GM12878 (cell line): ENCODE data around the gene TTLL11. TPM values are rescaled to one million over a fixed set of nuclear protein-coding genes. Genes with fewer than 3 reads are reported as not detected.

ENCODE experiments used
- ATAC-seq: fragments of 200-7000 bp; cut with Tn5 transposase; 3 replicates; pipeline ENCODE4 v1.9.1; 2020; ENCODE audit warnings: mild to moderate bottlenecking, moderate library complexity
- BruUV-seq: library from RNA; stranded (reverse); fragments of 400-500 nt; replicated peaks from 2 replicates; lab custom pipeline; 2021; lab: Mats Ljungman, UMichigan
- CTCF ChIA-PET: fragments of 300-600 bp; sonication (Branson Sonifier 250); formaldehyde crosslinking; extraction: SDS; loops from one replicate; lab custom pipeline; 2021; ENCODE audit warnings: inconsistent platforms; lab: Yijun Ruan, JAX
- POLR2A ChIA-PET: fragments of 350-600 bp; formaldehyde crosslinking; extraction: SDS; loops from one replicate; lab custom pipeline; 2021; ENCODE audit warnings: inconsistent platforms; lab: Charles Lee
- RAD21 ChIA-PET: fragments of 300-600 bp; sonication (Branson Sonifier 250); formaldehyde crosslinking; loops from one replicate; lab custom pipeline; 2023; ENCODE audit warnings: antibody characterized with exemption; ENCODE audit not compliant: unreplicated experiment; lab: Charles Lee
- SMC1A ChIA-PET: fragments of 300-600 bp; sonication (Branson Sonifier 250); formaldehyde crosslinking; loops from one replicate; lab custom pipeline; 2023; ENCODE audit not compliant: unreplicated experiment, uncharacterized antibody; lab: Charles Lee
- DNase-seq: peaks from one replicate; pipeline ENCODE4 v3.0.0-alpha.2; 2011; ENCODE audit warnings: low read depth, low spot score
- FAIRE-seq: peaks from 3 replicates; lab custom pipeline; 2011; peaks lifted over from hg19 to GRCh38; lab: Jason Lieb, UNC
- H2AFZ ChIP-seq: 2 replicates; pipeline ENCODE4 v1.6.0; 2011; ENCODE audit warnings: low read depth, low read length, control low read depth; ENCODE audit not compliant: control insufficient read depth
- H3K27ac ChIP-seq: 2 replicates; pipeline ENCODE4 v1.5.1; 2011; ENCODE audit warnings: control low read depth; ENCODE audit not compliant: control insufficient read depth, insufficient read depth
- H3K27me3 ChIP-seq, 2 experiments: replicated peaks in 1 of 2; 2 replicates each; pipeline versions ENCODE4 v1.6.0 to v1.6.1; 2011; ENCODE audit warnings: low read length in 1 of 2; ENCODE audit not compliant: control insufficient read depth in 2 of 2, insufficient read depth in 2 of 2
- H3K36me3 ChIP-seq, 2 experiments: 2 replicates each; pipeline ENCODE4 v1.5.1; 2011; ENCODE audit warnings: low read length in 1 of 2; ENCODE audit not compliant: control insufficient read depth in 2 of 2, insufficient read depth in 2 of 2
- H3K4me1 ChIP-seq: 2 replicates; pipeline ENCODE4 v1.6.1; 2011; ENCODE audit warnings: mild to moderate bottlenecking, low read length, moderate library complexity, mixed read lengths; ENCODE audit not compliant: control insufficient read depth, insufficient read depth
- H3K4me2 ChIP-seq: 2 replicates; pipeline ENCODE4 v1.6.0; 2011; ENCODE audit warnings: control low read depth; ENCODE audit not compliant: control insufficient read depth, insufficient read depth
- H3K4me3 ChIP-seq: fragments of 200-600 bp; sonication (generic); 2 replicates; pipeline ENCODE4 v1.5.1; 2016
- H3K79me2 ChIP-seq: 2 replicates; pipeline ENCODE4 v1.6.0; 2011; ENCODE audit warnings: low read length; ENCODE audit not compliant: control insufficient read depth, insufficient read depth
- H3K9ac ChIP-seq: 2 replicates; pipeline ENCODE4 v1.8.0; 2011; ENCODE audit warnings: low read length, control low read depth, mixed read lengths; ENCODE audit not compliant: control insufficient read depth, insufficient read depth
- H3K9me3 ChIP-seq: replicated peaks from 3 replicates; pipeline ENCODE4 v1.5.1; 2011; ENCODE audit warnings: mild to moderate bottlenecking, low read length; ENCODE audit not compliant: control insufficient read depth, insufficient read depth
- H4K20me1 ChIP-seq: 2 replicates; pipeline ENCODE4 v1.6.0; 2011; ENCODE audit not compliant: control insufficient read depth, insufficient read depth
- BRCA1 ChIP-seq: IDR thresholded peaks from 2 replicates; pipeline ENCODE4 v1.6.1; 2011; ENCODE audit warnings: low read depth, low read length, improper control_type of control experiment
- CHD2 ChIP-seq: IDR thresholded peaks from 2 replicates; pipeline ENCODE4 v1.6.1; 2011; ENCODE audit warnings: low read depth, low read length, improper control_type of control experiment, borderline replicate concordance
- CREB1 ChIP-seq: IDR thresholded peaks from 2 replicates; pipeline ENCODE4 v1.6.1; 2012; ENCODE audit warnings: low read depth, mild to moderate bottlenecking, inconsistent platforms
- EGR1 ChIP-seq, 2 experiments: IDR thresholded peaks; 1 replicate in 1 of 2; 2 replicates in 1 of 2; pipeline ENCODE4 v1.6.1; 2011 to 2012; ENCODE audit warnings: low read depth in 2 of 2, low read length in 2 of 2, borderline replicate concordance in 1 of 2, mild to moderate bottlenecking in 1 of 2, moderate library complexity in 1 of 2
- EP300 ChIP-seq, 2 experiments: fragments of 150-350 bp in 1 of 2; IDR thresholded peaks; 2 replicates each; pipeline ENCODE4 v1.6.1; 2011 to 2012; ENCODE audit warnings: low read depth in 2 of 2, low read length in 2 of 2, borderline replicate concordance in 1 of 2, improper control_type of control experiment in 1 of 2, inconsistent platforms in 1 of 2; ENCODE audit not compliant: control insufficient read depth in 1 of 2
- KDM1A ChIP-seq: fragments of 200-600 bp; sonication (generic); IDR thresholded peaks from 2 replicates; pipeline ENCODE4 v1.6.1; 2016; ENCODE audit warnings: borderline replicate concordance
- RCOR1 ChIP-seq: conservative IDR thresholded peaks from 2 replicates; pipeline ENCODE4 v1.6.1; 2012; ENCODE audit warnings: low read depth, low read length, improper control_type of control experiment
- RELA ChIP-seq: fragments of 450-650 bp; IDR thresholded peaks from 2 replicates; pipeline ENCODE4 v1.8.0; 2014; ENCODE audit warnings: borderline replicate concordance; ENCODE audit not compliant: partially characterized antibody
- ZNF217 ChIP-seq: fragments of 450-650 bp; IDR thresholded peaks from 2 replicates; pipeline ENCODE4 v1.6.1; 2017; ENCODE audit warnings: antibody characterized with exemption, mild to moderate bottlenecking
- ZNF274 ChIP-seq: IDR thresholded peaks from one replicate; pipeline ENCODE4 v1.8.0; 2011; ENCODE audit not compliant: insufficient read length, insufficient read depth
- ZNF622 ChIP-seq: fragments of 450-650 bp; IDR thresholded peaks from 2 replicates; pipeline ENCODE4 v1.6.1; 2017; ENCODE audit warnings: mild to moderate bottlenecking, inconsistent platforms
- WGBS: methylation state at CpG from one replicate; pipeline ENCODE4 v1.1.6; 2016; ENCODE audit warnings: low lambda C conversion rate; ENCODE audit not compliant: insufficient replicate concordance, insufficient coverage; ENCODE audit errors: missing lambda C conversion rate; 5-methylcytosine and 5-hydroxymethylcytosine counted together
- in situ Hi-C: fragments of 300-500 bp; cut with MboI; formaldehyde crosslinking; loops from 9 replicates; pipeline ENCODE4 v1.14.3; 2018; ENCODE audit warnings: mixed read lengths
- intact Hi-C: fragments of 100-400 bp; cut with micrococcal nuclease; formaldehyde crosslinking; loops from one replicate; pipeline ENCODE4 v1.14.2; 2022; ENCODE audit not compliant: unreplicated experiment
- polyA plus RNA-seq, 11 experiments: library from polyadenylated mRNA; depleted of rRNA in 4 of 11; unstranded in 6 of 11; stranded (reverse) in 5 of 11; fragments of >200 nt; fragmentation: Nextera tagmentation in 4 of 11; fragmentation: Illumina TruSeq in 1 of 11; extraction: Ambion mirVana in 4 of 11; extraction: Trizol in 1 of 11; gene quantifications; 1 replicate in 1 of 11; 2 replicates in 10 of 11; pipeline versions ENCODE4 v1.2.1 to v1.2.3, GENCODE V29; 2011 to 2016; ENCODE audit warnings: inconsistent platforms in 2 of 11, missing spikeins in 2 of 11, low read depth in 1 of 11
- total RNA-seq, 4 experiments: library from RNA; depleted of rRNA in 3 of 4; stranded (reverse); fragments of >200 nt in 3 of 4; fragmentation: Illumina TruSeq in 1 of 4; extraction: Trizol in 1 of 4; gene quantifications; 2 replicates each; pipeline versions ENCODE4 v1.2.1 to v1.2.3, GENCODE V29; 2013 to 2021
- TF ChIP-seq, protein P1 (sequence below): fragments of 150-350 bp; IDR thresholded peaks from 2 replicates; pipeline ENCODE4 v1.6.1; 2014; ENCODE audit warnings: mild to moderate bottlenecking, low read depth, low read length
- TF ChIP-seq, protein P2 (sequence below): IDR thresholded peaks from 2 replicates; pipeline ENCODE4 v1.6.1; 2012; ENCODE audit warnings: low read depth, low read length, improper control_type of control experiment

TTLL11 gene
- total and polyA plus RNA-seq, 10 of the 15 experiments (the other 5 are each of a cell fraction or from before 2014, with no cell fraction given), result 1.2 to 3.7 (median 2.9) TPM

DNA sequence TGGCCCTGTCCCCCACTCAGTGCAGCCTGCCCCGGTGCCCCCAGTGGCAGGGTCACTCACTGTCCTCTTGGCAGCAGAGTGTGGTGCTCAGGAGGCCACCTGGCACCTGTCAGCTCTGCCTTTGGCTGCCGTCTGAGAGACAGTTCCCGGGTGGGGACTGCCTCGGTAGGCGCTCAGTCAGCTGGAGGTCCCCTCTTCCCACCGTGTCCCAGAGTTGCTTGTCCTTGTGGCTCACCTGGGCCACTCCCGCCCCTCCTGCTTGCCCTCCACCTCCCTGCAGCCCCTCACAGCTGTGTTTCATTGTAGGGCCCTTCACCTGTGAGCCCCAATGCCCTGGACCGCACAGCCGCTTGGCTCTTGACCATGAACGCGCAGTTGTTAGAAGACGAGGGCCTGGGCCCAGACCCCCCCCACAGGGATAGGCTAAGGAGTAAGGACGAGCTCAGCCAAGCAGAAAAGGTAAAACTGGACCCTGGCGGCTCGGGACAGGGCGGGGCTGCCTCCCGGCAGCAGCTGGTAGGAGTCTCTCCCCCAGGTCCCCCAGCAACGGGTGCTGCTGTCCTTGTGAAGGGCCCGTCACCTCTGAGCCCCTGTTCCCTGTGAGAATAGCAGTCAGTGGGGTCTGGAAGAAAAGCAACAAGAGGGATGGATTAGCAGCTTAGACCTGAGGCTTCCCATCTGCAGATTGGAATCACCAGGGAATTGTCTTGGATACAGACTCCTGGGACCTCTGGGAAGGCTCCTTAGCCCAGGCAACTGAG lies 319.0 kb downstream of the TTLL11 start:
- intact Hi-C loops, result no loop called here
- ChIA-PET RAD21 (no interaction called here), CTCF (no interaction called here), SMC1A (interaction anchor here (0.8 kb wide), 1 partner anchor 93 kb away, joined by 3 read pairs; no protein-coding TSS in a partner anchor), POLR2A (no interaction called here)
- no peak overlapping the region for H3K4me3 ChIP-seq
- no peaks in the 10 kb centered on the region for H3K9me3 ChIP-seq
- DNase-seq, result no peak
- 43% methylated on average over 19 of the region's 19 CpGs for WGBS
- H3K27ac ChIP-seq, result no peak overlapping the region
- ATAC-seq, result no peak
- H3K4me2 ChIP-seq, result no peak overlapping the region
- H2AFZ ChIP-seq, result no peak overlapping the region
- TF ChIP-seq, protein P1, sequence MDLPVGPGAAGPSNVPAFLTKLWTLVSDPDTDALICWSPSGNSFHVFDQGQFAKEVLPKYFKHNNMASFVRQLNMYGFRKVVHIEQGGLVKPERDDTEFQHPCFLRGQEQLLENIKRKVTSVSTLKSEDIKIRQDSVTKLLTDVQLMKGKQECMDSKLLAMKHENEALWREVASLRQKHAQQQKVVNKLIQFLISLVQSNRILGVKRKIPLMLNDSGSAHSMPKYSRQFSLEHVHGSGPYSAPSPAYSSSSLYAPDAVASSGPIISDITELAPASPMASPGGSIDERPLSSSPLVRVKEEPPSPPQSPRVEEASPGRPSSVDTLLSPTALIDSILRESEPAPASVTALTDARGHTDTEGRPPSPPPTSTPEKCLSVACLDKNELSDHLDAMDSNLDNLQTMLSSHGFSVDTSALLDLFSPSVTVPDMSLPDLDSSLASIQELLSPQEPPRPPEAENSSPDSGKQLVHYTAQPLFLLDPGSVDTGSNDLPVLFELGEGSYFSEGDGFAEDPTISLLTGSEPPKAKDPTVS, result no peak
- no peak for TF ChIP-seq ZNF217
- no peak for TF ChIP-seq RELA
- H3K79me2 ChIP-seq, result no peaks in the 10 kb centered on the region
- H3K4me1 ChIP-seq, result no peaks in the 10 kb centered on the region
- in situ Hi-C loops, result no loop called here
- H4K20me1 ChIP-seq, result no peaks in the 10 kb centered on the region
- H3K36me3 ChIP-seq, result no peaks in the 10 kb centered on the region
- peaks cover 0 to 2% of the 10 kb centered on the region in 2 experiments; a peak in 1 of 4 replicates for H3K27me3 ChIP-seq
- FAIRE-seq, result no peak
- H3K9ac ChIP-seq, result no peak overlapping the region
- BruUV-seq, result no TSS peak

DNA sequence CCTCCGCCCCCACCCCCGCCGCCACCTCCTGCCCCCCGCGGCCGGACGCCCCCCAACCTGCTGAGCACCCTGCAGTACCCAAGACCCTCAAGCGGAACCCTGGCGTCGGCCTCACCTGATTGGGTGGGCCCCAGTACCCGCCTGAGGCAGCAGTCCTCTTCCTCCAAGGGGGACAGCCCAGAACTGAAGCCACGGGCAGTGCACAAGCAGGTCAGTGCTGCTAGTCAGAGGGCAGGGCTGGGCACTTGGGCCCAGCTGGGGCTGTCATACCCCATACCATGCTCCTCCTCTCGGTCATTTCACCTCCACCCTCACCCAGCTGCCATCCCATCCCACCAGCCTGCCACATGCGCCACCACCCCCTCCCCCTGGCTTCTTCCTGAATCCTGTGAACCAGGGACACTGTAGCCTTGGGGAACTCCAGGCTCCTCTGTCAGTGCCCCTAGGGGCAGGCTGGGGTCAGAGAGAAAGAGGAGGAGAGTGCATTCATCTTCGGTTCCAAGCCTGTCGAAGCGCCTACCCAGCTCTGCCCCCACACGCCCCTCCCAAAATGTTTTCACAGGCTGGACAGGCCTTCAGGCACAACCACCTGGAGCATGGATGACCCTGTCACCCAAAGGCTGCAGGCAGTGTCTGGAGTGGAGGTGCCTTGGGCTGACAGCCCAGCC lies 319.7 kb downstream of the TTLL11 start:
- peaks cover 0 to 2% of the 10 kb centered on the region in 2 experiments; a peak in 1 of 4 replicates for H3K27me3 ChIP-seq
- H3K79me2 ChIP-seq, result no peaks in the 10 kb centered on the region
- POLR2A ChIA-PET, result no interaction called here
- in situ Hi-C loops (no loop called here), intact Hi-C loops (no loop called here)
- RAD21 ChIA-PET, result no interaction called here
- H3K4me3 ChIP-seq, result no peak overlapping the region
- no peak overlapping the region for H3K9ac ChIP-seq
- no peak overlapping the region for H2AFZ ChIP-seq
- no peak for DNase-seq
- H3K36me3 ChIP-seq, result no peaks in the 10 kb centered on the region
- no peak for FAIRE-seq
- SMC1A ChIA-PET, result no interaction called here
- WGBS, result 46% methylated on average over 17 of the region's 18 CpGs
- no peak for ATAC-seq
- CTCF ChIA-PET, result no interaction called here
- no peaks in the 10 kb centered on the region for H3K9me3 ChIP-seq
- H3K4me1 ChIP-seq, result no peaks in the 10 kb centered on the region
- H4K20me1 ChIP-seq, result no peaks in the 10 kb centered on the region
- BruUV-seq, result no TSS peak
- no peak overlapping the region for H3K4me2 ChIP-seq
- H3K27ac ChIP-seq, result no peak overlapping the region
- TF ChIP-seq BRCA1 (no peak), CREB1 (no peak), RCOR1 (no peak), ZNF274 (no peak), KDM1A (no peak), EGR1 (IDR thresholded peaks at IDR 0.05; ENCODE audit: borderline replicate concordance in 1 of 2, low read depth in 2 of 2, low read length in 2 of 2) (no peak), ZNF622 (no peak), EP300 (IDR thresholded peaks at IDR 0.05; ENCODE audit: borderline replicate concordance in 1 of 2, control insufficient read depth in 1 of 2, low read depth in 2 of 2, low read length in 2 of 2) (no peak), CHD2 (no peak)
- TF ChIP-seq, protein P2, sequence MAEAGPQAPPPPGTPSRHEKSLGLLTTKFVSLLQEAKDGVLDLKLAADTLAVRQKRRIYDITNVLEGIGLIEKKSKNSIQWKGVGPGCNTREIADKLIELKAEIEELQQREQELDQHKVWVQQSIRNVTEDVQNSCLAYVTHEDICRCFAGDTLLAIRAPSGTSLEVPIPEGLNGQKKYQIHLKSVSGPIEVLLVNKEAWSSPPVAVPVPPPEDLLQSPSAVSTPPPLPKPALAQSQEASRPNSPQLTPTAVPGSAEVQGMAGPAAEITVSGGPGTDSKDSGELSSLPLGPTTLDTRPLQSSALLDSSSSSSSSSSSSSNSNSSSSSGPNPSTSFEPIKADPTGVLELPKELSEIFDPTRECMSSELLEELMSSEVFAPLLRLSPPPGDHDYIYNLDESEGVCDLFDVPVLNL, result no peak
